Measurements from ENCODE around the gene ENOPH1. TPM values are rescaled to one million over a fixed set of nuclear protein-coding genes. Genes with fewer than 3 reads are reported as not detected.

The ENOPH1 gene
- total and polyA plus RNA-seq, 2 donors (not counting 1 experiment from before 2014, with no cell fraction given) = 17.1 to 43.6 TPM

DNA sequence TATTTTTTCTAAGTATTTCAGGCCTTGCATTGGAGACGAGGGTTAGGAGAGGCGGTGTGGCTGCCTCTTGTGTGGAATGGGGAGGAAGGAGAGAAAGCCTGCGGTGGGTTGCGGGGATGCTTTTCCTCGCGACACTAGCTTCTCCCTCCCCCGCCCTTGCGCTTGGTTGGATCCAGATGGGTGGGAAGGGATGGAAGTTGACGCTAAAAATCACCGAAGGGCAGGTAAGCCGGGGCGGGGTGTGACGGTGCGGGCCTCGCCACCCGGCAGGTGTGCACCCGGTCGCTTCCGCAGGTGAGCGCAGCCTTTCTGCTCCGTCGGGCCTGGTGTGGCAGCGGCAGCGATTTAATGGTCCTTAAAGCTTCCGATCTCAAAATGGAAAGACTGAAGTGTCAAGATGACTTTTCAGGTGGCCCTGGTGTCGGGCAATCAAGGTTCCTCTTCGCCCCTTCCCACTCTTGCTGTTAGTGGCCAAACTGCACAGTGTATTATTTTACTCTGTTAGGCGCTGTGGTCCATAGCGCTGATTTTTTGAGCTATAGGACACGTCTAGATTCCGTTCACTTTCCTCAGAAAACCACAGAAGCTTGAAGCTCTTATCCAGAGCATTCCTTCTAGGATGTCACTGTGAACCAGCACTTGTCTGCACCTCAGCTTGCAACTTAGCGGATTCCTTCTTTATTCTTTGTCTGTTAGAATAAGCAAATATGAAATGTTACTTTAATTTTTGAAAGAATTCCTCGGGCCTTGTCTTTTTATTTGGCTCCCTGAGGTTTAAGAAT, 765 bp downstream of the ENOPH1 start:
- peak overlapping the region; percentile 96 for H3K4me2 ChIP-seq (ENCODE audit: extremely low read depth, insufficient read depth, low read length)
- H3K4me1 ChIP-seq (ENCODE audit: control insufficient read depth, extremely low read depth, insufficient read depth, low read length) = peaks cover 5% of the 10 kb centered on the region
- H3K9me3 ChIP-seq (ENCODE audit: control insufficient read depth, insufficient read depth, low read depth, low read length) = no peaks in the 10 kb centered on the region
- peaks cover 24% of the 10 kb centered on the region for H4K20me1 ChIP-seq (ENCODE audit: control insufficient read depth, extremely low read depth, insufficient read depth, low read length)
- TF ChIP-seq EZH2 (IDR thresholded peaks at IDR 0.05; ENCODE audit: low read length, missing control alignments) (no peak), CTCF (conservative IDR thresholded peaks at IDR 0.05 in 1 of 2, IDR thresholded peaks at IDR 0.05 in 1 of 2; ENCODE audit: low read depth in 1 of 2, low read length in 2 of 2) (no peak)
- no peaks in the 10 kb centered on the region for H3K27me3 ChIP-seq (ENCODE audit: control insufficient read depth, insufficient read depth, low read length)
- H3K27ac ChIP-seq (ENCODE audit: insufficient read depth, low read length) = peak overlapping the region; percentile 94
- H3K4me3 ChIP-seq (replicated peaks in 1 of 4; ENCODE audit: control extremely low read depth in 1 of 4, insufficient read depth in 1 of 4, low read depth in 3 of 4, low read length in 4 of 4) = peak overlapping the region; percentile 68 to 97 (median 76)
- peak in 1 of 2 donors; percentile 55 for DNase-seq (ENCODE audit: low read depth in 2 of 2)
- peaks cover 5% of the 10 kb centered on the region for H3K36me3 ChIP-seq (ENCODE audit: control insufficient read depth, insufficient read depth, low read length)
- peak overlapping the region; percentile 98 for H3K9ac ChIP-seq (ENCODE audit: insufficient read depth, low read length)
- peak overlapping the region; percentile 80 for H2AFZ ChIP-seq (ENCODE audit: low read length)
- peaks cover 83% of the 10 kb centered on the region for H3K79me2 ChIP-seq (ENCODE audit: control insufficient read depth, insufficient read depth, low read length)

GRCh38 chr4:82431831-82432230, 1.4 kb downstream of the ENOPH1 start:
- Histone ChIP-seq H3K27ac (ENCODE audit: insufficient read depth, low read length) (no peak overlapping the region), H3K9ac (ENCODE audit: insufficient read depth, low read length) (no peak overlapping the region), H3K4me2 (ENCODE audit: extremely low read depth, insufficient read depth, low read length) (peak overlapping the region; percentile 96), H3K36me3 (ENCODE audit: control insufficient read depth, insufficient read depth, low read length) (peaks cover 2% of the 10 kb centered on the region), H3K4me3 (replicated peaks in 1 of 4; ENCODE audit: control extremely low read depth in 1 of 4, insufficient read depth in 1 of 4, low read depth in 3 of 4, low read length in 4 of 4) (peak overlapping the region in 3 of 4 experiments; percentile 68 to 97 (median 74)), H3K4me1 (ENCODE audit: control insufficient read depth, extremely low read depth, insufficient read depth, low read length) (peaks cover 2% of the 10 kb centered on the region), H4K20me1 (ENCODE audit: control insufficient read depth, extremely low read depth, insufficient read depth, low read length) (peaks cover 17% of the 10 kb centered on the region), H3K27me3 (ENCODE audit: control insufficient read depth, insufficient read depth, low read length) (no peaks in the 10 kb centered on the region), H2AFZ (ENCODE audit: low read length) (no peak overlapping the region), H3K79me2 (ENCODE audit: control insufficient read depth, insufficient read depth, low read length) (peaks cover 82% of the 10 kb centered on the region), H3K9me3 (ENCODE audit: control insufficient read depth, insufficient read depth, low read depth, low read length) (no peaks in the 10 kb centered on the region)
- TF ChIP-seq CTCF (conservative IDR thresholded peaks at IDR 0.05 in 1 of 2, IDR thresholded peaks at IDR 0.05 in 1 of 2; ENCODE audit: low read depth in 1 of 2, low read length in 2 of 2) (no peak), EZH2 (IDR thresholded peaks at IDR 0.05; ENCODE audit: low read length, missing control alignments) (no peak)
- DNase-seq (ENCODE audit: low read depth in 2 of 2) = no peak

DNA sequence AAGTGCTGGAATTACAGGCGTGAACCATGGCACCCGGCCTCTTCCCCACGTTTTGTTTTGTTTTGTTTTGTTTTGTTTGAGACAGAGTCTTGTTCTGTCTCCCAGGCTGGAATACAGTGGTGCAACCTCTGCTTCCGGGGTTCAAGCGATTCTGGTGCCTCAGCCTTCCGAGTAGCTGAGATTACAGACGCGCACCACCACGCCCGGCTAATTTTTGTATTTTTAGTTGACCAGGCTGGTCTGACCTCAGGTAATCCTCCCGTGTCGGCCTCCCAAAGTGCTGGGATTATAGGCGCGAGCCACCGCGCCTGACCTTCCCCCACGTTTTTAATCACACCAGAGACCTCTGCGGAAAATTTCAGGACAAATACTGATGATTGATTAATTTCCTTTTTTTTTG, 2.2 kb downstream of the ENOPH1 start:
- Histone ChIP-seq H3K9me3 (ENCODE audit: control insufficient read depth, insufficient read depth, low read depth, low read length) (no peaks in the 10 kb centered on the region), H3K4me1 (ENCODE audit: control insufficient read depth, extremely low read depth, insufficient read depth, low read length) (no peaks in the 10 kb centered on the region), H4K20me1 (ENCODE audit: control insufficient read depth, extremely low read depth, insufficient read depth, low read length) (peaks cover 11% of the 10 kb centered on the region), H3K4me3 (replicated peaks in 1 of 4; ENCODE audit: control extremely low read depth in 1 of 4, insufficient read depth in 1 of 4, low read depth in 3 of 4, low read length in 4 of 4) (no peak overlapping the region), H3K4me2 (ENCODE audit: extremely low read depth, insufficient read depth, low read length) (no peak overlapping the region), H2AFZ (ENCODE audit: low read length) (no peak overlapping the region), H3K9ac (ENCODE audit: insufficient read depth, low read length) (no peak overlapping the region), H3K27ac (ENCODE audit: insufficient read depth, low read length) (no peak overlapping the region), H3K79me2 (ENCODE audit: control insufficient read depth, insufficient read depth, low read length) (peaks cover 80% of the 10 kb centered on the region), H3K36me3 (ENCODE audit: control insufficient read depth, insufficient read depth, low read length) (no peaks in the 10 kb centered on the region), H3K27me3 (ENCODE audit: control insufficient read depth, insufficient read depth, low read length) (no peaks in the 10 kb centered on the region)
- no peak for DNase-seq (ENCODE audit: low read depth in 2 of 2)
- TF ChIP-seq CTCF (conservative IDR thresholded peaks at IDR 0.05 in 1 of 2, IDR thresholded peaks at IDR 0.05 in 1 of 2; ENCODE audit: low read depth in 1 of 2, low read length in 2 of 2) (no peak), EZH2 (IDR thresholded peaks at IDR 0.05; ENCODE audit: low read length, missing control alignments) (no peak)

Measured in fibroblast of lung (primary cell).